ENCODE measurements around the gene G6PC3.
A peak's percentile ranks its signal among the peaks of the same experiment; 100 is the strongest.
"Not testable (repeated sequence)": the region's sequence is repeated elsewhere in the genome, so short reads cannot be mapped to it uniquely, and the experiment has no call there.

Gene G6PC3

DNA sequence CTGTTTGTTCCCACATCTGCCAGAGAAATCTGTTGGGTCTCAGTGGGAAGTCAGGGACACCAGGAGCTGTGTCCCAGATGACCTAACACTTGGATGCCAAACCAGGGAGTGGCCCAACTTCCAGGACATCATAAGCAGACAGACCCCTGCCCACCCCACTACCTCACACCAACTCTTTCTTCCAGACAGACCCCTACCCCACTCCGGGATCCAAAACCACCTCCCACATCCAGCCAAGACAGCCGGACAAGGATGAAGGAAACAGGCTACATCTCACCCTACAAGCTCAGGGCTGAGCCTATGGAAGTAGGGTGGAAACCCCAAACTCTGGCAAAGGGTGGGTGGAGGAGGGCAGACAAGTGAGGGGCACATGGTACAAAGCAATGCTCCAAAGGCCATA, 49.3 kb downstream of the G6PC3 start:
- ChIA-PET CTCF (interaction anchor here (0.7 to 1.3 kb wide), 4 partner anchors 13 to 176 kb away, joined by 3 to 4 read pairs (median 3); no protein-coding TSS in a partner anchor), POLR2A (no interaction called here)
- DNase-seq (ENCODE audit: extremely low spot score), result no peak
- TF ChIP-seq CTCF (IDR thresholded peaks at IDR 0.05; ENCODE audit: control extremely low read depth, extremely low read depth, low read depth, missing control alignments), result no peak

DNA sequence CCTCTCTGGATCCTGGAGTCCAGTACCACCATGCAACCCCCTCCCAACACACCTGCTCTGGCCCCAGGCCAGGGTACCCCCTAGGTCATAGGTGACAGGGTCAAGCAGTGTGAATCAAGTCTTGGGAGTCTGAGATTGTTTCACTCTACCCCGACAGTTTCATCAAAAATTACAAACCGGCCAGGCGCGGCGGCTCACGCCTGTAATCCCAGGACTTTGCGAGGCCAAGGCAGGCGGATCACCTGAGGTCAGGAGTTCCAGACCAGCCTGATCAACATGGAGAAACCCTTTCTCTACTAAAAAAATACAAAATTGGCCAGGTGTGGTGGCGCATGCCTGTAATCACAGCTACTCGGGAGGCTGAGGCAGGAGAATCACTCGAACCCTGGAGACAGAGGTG, 49.7 kb downstream of the G6PC3 start:
- CTCF ChIA-PET, result interaction anchor here (1.2 to 1.4 kb wide), 4 partner anchors 21 to 177 kb away, joined by 3 to 4 read pairs (median 3); no protein-coding TSS in a partner anchor
- DNase-seq (ENCODE audit: extremely low spot score), result not testable (repeated sequence)
- POLR2A ChIA-PET, result interaction anchor here (0.6 kb wide), 2 partner anchors 56 to 150 kb away, joined by 5 to 6 read pairs; no protein-coding TSS in a partner anchor

GRCh38 chr17:44120851-44121605, 50.5 kb downstream of the G6PC3 start:
- CTCF ChIA-PET, result interaction anchor here (1.1 to 1.5 kb wide), 4 partner anchors 10 to 229 kb away, joined by 3 to 4 read pairs (median 4); no protein-coding TSS in a partner anchor
- DNase-seq (ENCODE audit: extremely low spot score), result no peak
- TF ChIP-seq CTCF (IDR thresholded peaks at IDR 0.05; ENCODE audit: control extremely low read depth, extremely low read depth, low read depth, missing control alignments), result no peak
- POLR2A ChIA-PET, result interaction anchor here (0.6 to 2.7 kb wide), 3 partner anchors 9 to 150 kb away, joined by 5 to 18 read pairs (median 6); no protein-coding TSS in a partner anchor

DNA sequence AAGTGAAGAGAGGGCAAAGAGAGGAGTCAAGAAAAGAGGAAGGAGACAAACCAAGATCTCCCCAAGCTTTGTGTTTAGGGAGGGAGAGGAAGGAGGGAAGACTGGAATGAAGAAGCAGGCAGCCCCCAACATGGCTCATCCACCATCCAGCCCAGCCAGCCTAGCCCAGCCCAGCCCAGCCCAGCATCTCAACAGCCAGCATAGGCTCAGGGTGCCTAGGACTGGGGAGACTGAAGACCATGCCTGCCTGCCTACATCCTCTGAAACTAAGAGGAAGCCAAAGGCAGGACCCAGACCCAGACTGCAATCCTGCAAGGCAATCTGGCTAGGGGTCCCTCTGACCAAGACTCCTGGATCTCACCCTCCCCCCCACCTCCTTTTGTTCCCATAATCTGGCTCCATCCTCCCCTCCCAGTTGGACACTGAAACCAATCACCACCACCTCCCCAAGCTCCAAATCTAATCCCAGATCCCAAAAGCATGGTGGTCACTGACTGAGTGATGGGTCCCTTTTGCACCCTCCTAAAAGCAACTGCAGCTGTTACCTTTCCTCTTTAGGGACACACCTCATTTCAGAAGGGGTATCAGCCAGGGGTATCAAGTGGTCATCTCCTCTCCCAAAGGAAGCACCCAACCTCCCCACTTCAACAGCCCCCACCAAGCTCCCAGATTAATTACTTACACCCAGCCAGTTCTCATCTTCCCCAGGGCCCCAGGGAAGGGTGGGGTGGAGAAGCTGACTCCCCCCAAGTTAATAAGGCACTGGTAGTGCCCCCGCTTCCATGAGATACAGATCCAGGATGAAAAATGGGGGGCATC, 51.7 kb downstream of the G6PC3 start:
- POLR2A ChIA-PET, result interaction anchor here (2.0 to 2.7 kb wide), 2 partner anchors 10 to 15 kb away, joined by 7 to 18 read pairs; no protein-coding TSS in a partner anchor
- CTCF ChIA-PET, result interaction anchor here (0.6 to 2.6 kb wide), 8 partner anchors 11 to 228 kb away, joined by 3 to 17 read pairs (median 4); partner anchors contain the start of gene HROB
- no peak for DNase-seq (ENCODE audit: extremely low spot score)
- no peak for TF ChIP-seq CTCF (IDR thresholded peaks at IDR 0.05; ENCODE audit: control extremely low read depth, extremely low read depth, low read depth, missing control alignments)

DNA sequence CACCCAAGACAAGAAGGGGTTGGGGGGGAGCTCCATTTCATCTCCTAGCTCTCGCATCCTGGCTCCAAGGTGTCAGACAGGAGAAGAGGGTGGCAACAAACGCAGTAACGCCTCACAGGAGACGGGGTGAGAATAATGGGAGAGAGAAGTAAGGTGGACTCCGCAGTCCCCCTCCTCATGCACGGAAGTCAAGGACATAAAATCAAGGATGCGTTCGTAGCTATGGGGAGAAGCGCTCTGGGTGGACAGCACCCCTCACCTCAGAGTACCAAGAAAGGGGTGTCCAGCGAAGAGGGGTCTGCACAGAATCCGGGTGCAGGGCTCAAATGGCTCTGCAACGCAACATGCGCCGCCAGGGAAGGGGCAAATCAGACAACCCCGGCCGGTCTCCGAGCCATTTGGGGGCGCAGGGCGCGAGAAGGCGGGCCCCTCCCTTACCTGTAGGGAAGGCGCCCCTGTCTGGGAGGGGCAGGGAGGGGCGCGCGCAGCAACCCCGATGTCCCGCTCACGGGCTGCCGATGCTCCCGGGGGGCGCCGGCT, 52.4 kb downstream of the G6PC3 start:
- POLR2A ChIA-PET, result interaction anchor here (0.9 to 2.7 kb wide), 5 partner anchors 11 to 762 kb away, joined by 3 to 18 read pairs (median 4); no protein-coding TSS in a partner anchor
- TF ChIP-seq CTCF (IDR thresholded peaks at IDR 0.05; ENCODE audit: control extremely low read depth, extremely low read depth, low read depth, missing control alignments), result peak; percentile 7
- CTCF ChIA-PET, result interaction anchor here (0.6 to 2.6 kb wide), 15 partner anchors 9 to 164 kb away, joined by 3 to 17 read pairs (median 5); partner anchors contain the start of genes HROB and TMUB2
- no peak for DNase-seq (ENCODE audit: extremely low spot score)

GRCh38 chr17:44123356-44124117, 53.0 kb downstream of the G6PC3 start, which contains the start of gene HDAC5:
HDAC5 (minus strand) TSS chr17:44123641; CDS start chr17:44117515, 6,126 bp downstream.
- DNase-seq (ENCODE audit: extremely low spot score), result peak; percentile 97
- POLR2A ChIA-PET, result interaction anchor here (0.9 to 2.7 kb wide), 5 partner anchors 11 to 763 kb away, joined by 3 to 18 read pairs (median 4); no protein-coding TSS in a partner anchor
- TF ChIP-seq CTCF (IDR thresholded peaks at IDR 0.05; ENCODE audit: control extremely low read depth, extremely low read depth, low read depth, missing control alignments), result peak; percentile 72
- CTCF ChIA-PET, result interaction anchor here (0.6 to 2.6 kb wide), 17 partner anchors 9 to 164 kb away, joined by 3 to 17 read pairs (median 5); partner anchors contain the start of genes HROB and TMUB2

Data from GM10248 (cell line).